ENCODE data around the gene TENM3. TPM values are rescaled to one million over a fixed set of nuclear protein-coding genes. Genes with fewer than 3 reads are reported as not detected.

TENM3 gene
- total RNA-seq, 4 donors from 2014 or later: 3.4 to 9.8 (median 6.9) TPM

- 81% methylated on average over 12 of the region's 12 CpGs; no CpG with 5 or more reads in 1 of the 2 donors for WGBS, 2 donors (ENCODE audit: low coverage in 1 of 2)
- Histone ChIP-seq H3K36me3 (no peaks in the 10 kb centered on the region), H3K4me3 (no peak overlapping the region), H3K27me3 (no peaks in the 10 kb centered on the region), H3K27ac (no peak overlapping the region), H3K4me1 (no peaks in the 10 kb centered on the region), H3K9me3 (no peaks in the 10 kb centered on the region)
- intact Hi-C loops (cut with DNase I; ENCODE audit: low total_unique reads): no loop called here
- in situ Hi-C loops (cut with MboI; ENCODE audit: low pct_ligation_motif_present in 1 of 4, low pct_unique_long_range_greater_than_20kb in 1 of 4, low sequenced_read_pairs in 3 of 4): no loop called here
- DNase-seq: no peak
- TF ChIP-seq POLR2A (IDR thresholded peaks at IDR 0.05) (no peak), CTCF (IDR thresholded peaks at IDR 0.05) (no peak), POLR2AphosphoS5 (IDR thresholded peaks at IDR 0.05) (no peak), EP300 (IDR thresholded peaks at IDR 0.05; ENCODE audit: low read depth) (no peak)
Measured at GRCh38 chr4:182351485-182351884, 108.3 kb downstream of the TENM3 start.

GRCh38 chr4:182354106-182354505 lies 110.9 kb downstream of the TENM3 start:
- Histone ChIP-seq H3K4me3 (no peak overlapping the region), H3K27me3 (no peaks in the 10 kb centered on the region), H3K4me1 (no peaks in the 10 kb centered on the region), H3K36me3 (no peaks in the 10 kb centered on the region), H3K27ac (no peak overlapping the region), H3K9me3 (no peaks in the 10 kb centered on the region)
- intact Hi-C loops (cut with DNase I; ENCODE audit: low total_unique reads) (no loop called here), in situ Hi-C loops (cut with MboI; ENCODE audit: low pct_ligation_motif_present in 1 of 4, low pct_unique_long_range_greater_than_20kb in 1 of 4, low sequenced_read_pairs in 3 of 4) (no loop called here)
- TF ChIP-seq POLR2A (IDR thresholded peaks at IDR 0.05) (no peak), POLR2AphosphoS5 (IDR thresholded peaks at IDR 0.05) (no peak), CTCF (IDR thresholded peaks at IDR 0.05) (no peak), EP300 (IDR thresholded peaks at IDR 0.05; ENCODE audit: low read depth) (no peak)
- DNase-seq: no peak
- 60 to 70% methylated on average over 3 of the region's 3 CpGs for WGBS, 2 donors (ENCODE audit: low coverage in 1 of 2)

GRCh38 chr4:182354867-182355266 lies 111.7 kb downstream of the TENM3 start:
- TF ChIP-seq POLR2A (IDR thresholded peaks at IDR 0.05) (no peak), CTCF (IDR thresholded peaks at IDR 0.05) (no peak), POLR2AphosphoS5 (IDR thresholded peaks at IDR 0.05) (no peak), EP300 (IDR thresholded peaks at IDR 0.05; ENCODE audit: low read depth) (no peak)
- H3K4me3 ChIP-seq: no peak overlapping the region
- H3K9me3 ChIP-seq: no peaks in the 10 kb centered on the region
- 50 to 52% methylated on average over 7 of the region's 7 CpGs for WGBS, 2 donors (ENCODE audit: low coverage in 1 of 2)
- no peaks in the 10 kb centered on the region for H3K27me3 ChIP-seq
- H3K36me3 ChIP-seq: no peaks in the 10 kb centered on the region
- intact Hi-C loops (cut with DNase I; ENCODE audit: low total_unique reads) (no loop called here), in situ Hi-C loops (cut with MboI; ENCODE audit: low pct_ligation_motif_present in 1 of 4, low pct_unique_long_range_greater_than_20kb in 1 of 4, low sequenced_read_pairs in 3 of 4) (no loop called here)
- DNase-seq: no peak
- no peaks in the 10 kb centered on the region for H3K4me1 ChIP-seq
- no peak overlapping the region for H3K27ac ChIP-seq

GRCh38 chr4:182367153-182367552 lies 124.0 kb downstream of the TENM3 start:
- no peak overlapping the region for H3K27ac ChIP-seq
- H3K9me3 ChIP-seq: no peaks in the 10 kb centered on the region
- no peaks in the 10 kb centered on the region for H3K27me3 ChIP-seq
- no peak overlapping the region for H3K4me3 ChIP-seq
- DNase-seq: no peak
- no peaks in the 10 kb centered on the region for H3K4me1 ChIP-seq
- H3K36me3 ChIP-seq: no peaks in the 10 kb centered on the region
- WGBS, 2 donors (ENCODE audit: low coverage in 1 of 2): 86% methylated on average over 13 of the region's 13 CpGs
- in situ Hi-C loops (cut with MboI; ENCODE audit: low pct_ligation_motif_present in 1 of 4, low pct_unique_long_range_greater_than_20kb in 1 of 4, low sequenced_read_pairs in 3 of 4): no loop called here
- TF ChIP-seq POLR2AphosphoS5 (IDR thresholded peaks at IDR 0.05) (no peak), POLR2A (IDR thresholded peaks at IDR 0.05) (no peak), EP300 (IDR thresholded peaks at IDR 0.05; ENCODE audit: low read depth) (no peak), CTCF (IDR thresholded peaks at IDR 0.05) (no peak)
- intact Hi-C loops (cut with DNase I; ENCODE audit: low total_unique reads): no loop called here
